CD4-positive, alpha-beta memory T cell (primary cell): ENCODE results near the gene CLDN4. TPM values are rescaled to one million over a fixed set of nuclear protein-coding genes. Genes with fewer than 3 reads are reported as not detected.

Source experiments
- CTCF ChIA-PET: fragments of 350-600 bp; sonication (Branson Sonifier 250); formaldehyde crosslinking; loops from one replicate; lab custom pipeline; 2021; ENCODE audit warnings: inconsistent platforms; ENCODE audit not compliant: partially characterized antibody; lab: Charles Lee
- POLR2A ChIA-PET: fragments of 350-600 bp; sonication (Branson Sonifier 250); formaldehyde crosslinking; loops from one replicate; lab custom pipeline; 2021; ENCODE audit not compliant: partially characterized antibody; lab: Charles Lee
- DNase-seq, 5 donors: peaks; one replicate each; pipeline versions ENCODE4 v3.0.0 to v3.0.0-alpha.2; 2020 to 2022; ENCODE audit warnings: mixed read lengths in 1 of 5
- H3K27ac ChIP-seq: one replicate; pipeline ENCODE4 v1.7.0; 2013; ENCODE audit warnings: low read depth, low read length
- H3K27me3 ChIP-seq: 2 replicates; pipeline ENCODE4 v1.7.0; 2013; ENCODE audit warnings: mild to moderate bottlenecking, low read length, moderate library complexity; ENCODE audit not compliant: insufficient read depth
- H3K36me3 ChIP-seq: 2 replicates; pipeline ENCODE4 v1.7.0; 2013; ENCODE audit warnings: mild to moderate bottlenecking, low read length, moderate library complexity; ENCODE audit not compliant: insufficient read depth
- H3K4me1 ChIP-seq: 2 replicates; pipeline ENCODE4 v1.7.0; 2013; ENCODE audit warnings: mild to moderate bottlenecking, low read length, moderate library complexity; ENCODE audit not compliant: insufficient read depth
- H3K4me3 ChIP-seq, 2 donors: one replicate each; pipeline ENCODE4 v1.7.0; 2013; ENCODE audit warnings: low read length in 2 of 2, mild to moderate bottlenecking in 1 of 2
- H3K9me3 ChIP-seq, 2 donors: one replicate each; pipeline ENCODE4 v1.7.0; 2013; ENCODE audit warnings: low read length in 2 of 2, control low read depth in 1 of 2; ENCODE audit not compliant: control insufficient read depth in 1 of 2
- H3K27ac Mint-ChIP-seq, 7 donors: one replicate each; pipeline ENCODE4 v1.8.0; 2020 to 2021; ENCODE audit warnings: mixed read lengths in 7 of 7, mild to moderate bottlenecking in 6 of 7, inconsistent platforms in 3 of 7, moderate library complexity in 3 of 7
- H3K27me3 Mint-ChIP-seq, 2 donors: one replicate each; pipeline ENCODE4 v1.8.0; 2020 to 2021; ENCODE audit warnings: mixed read lengths in 2 of 2
- H3K36me3 Mint-ChIP-seq, 2 donors: one replicate each; pipeline ENCODE4 v1.8.0; 2020 to 2021; ENCODE audit warnings: mixed read lengths in 2 of 2, inconsistent platforms in 1 of 2, mild to moderate bottlenecking in 1 of 2
- H3K4me1 Mint-ChIP-seq, 4 donors: one replicate each; pipeline ENCODE4 v1.8.0; 2020 to 2021; ENCODE audit warnings: mixed read lengths in 4 of 4, mild to moderate bottlenecking in 1 of 4
- H3K4me3 Mint-ChIP-seq, 8 donors: one replicate each; pipeline ENCODE4 v1.8.0; 2020 to 2021; ENCODE audit warnings: mixed read lengths in 8 of 8, mild to moderate bottlenecking in 7 of 8, moderate library complexity in 6 of 8, inconsistent platforms in 3 of 8
- H3K9me3 Mint-ChIP-seq, 8 donors: one replicate each; pipeline ENCODE4 v1.8.0; 2020 to 2021; ENCODE audit warnings: mixed read lengths in 8 of 8, mild to moderate bottlenecking in 5 of 8, inconsistent platforms in 3 of 8, moderate library complexity in 1 of 8
- intact Hi-C: fragments of 100-400 bp; cut with micrococcal nuclease; formaldehyde crosslinking; loops from one replicate; pipeline ENCODE4 v1.15.1; 2023
- polyA plus RNA-seq, 2 donors: library from polyadenylated mRNA; unstranded; fragments of 300-500 nt; fragmentation: Illumina TruSeq; gene quantifications; one replicate each; pipeline ENCODE4 v1.2.3, GENCODE V29; 2021
- total RNA-seq, 2 experiments: library from RNA; stranded (reverse); gene quantifications; one replicate each; pipeline ENCODE4 v1.2.3, GENCODE V29; 2021

The CLDN4 gene
- total and polyA plus RNA-seq, 4 experiments from 2014 or later: 0.05 TPM; not detected in 3

GRCh38 chr7:73881352-73882046 is 50.7 kb downstream of the CLDN4 start:
- Mint-ChIP-seq H3K36me3 (no peaks in the 10 kb centered on the region), H3K4me3 (no peak overlapping the region), H3K27ac (no peak overlapping the region), H3K9me3 (no peaks in the 10 kb centered on the region), H3K4me1 (no peaks in the 10 kb centered on the region), H3K27me3 (peaks cover 6 to 16% of the 10 kb centered on the region in 2 donors)
- H3K27ac ChIP-seq: no peak overlapping the region
- CTCF ChIA-PET: interaction anchor here (1.3 kb wide), 1 partner anchor 145 kb away, joined by 3 read pairs; no protein-coding TSS in a partner anchor
- no peaks in the 10 kb centered on the region for H3K9me3 ChIP-seq
- intact Hi-C loops: no loop called here
- no peaks in the 10 kb centered on the region for H3K27me3 ChIP-seq
- POLR2A ChIA-PET: no interaction called here
- no peak for DNase-seq
- H3K4me3 ChIP-seq: no peak overlapping the region
- H3K4me1 ChIP-seq: no peaks in the 10 kb centered on the region
- H3K36me3 ChIP-seq: no peaks in the 10 kb centered on the region

GRCh38 chr7:73882047-73882402 is 51.2 kb downstream of the CLDN4 start:
- Histone ChIP-seq H3K9me3 (no peaks in the 10 kb centered on the region), H3K4me1 (no peaks in the 10 kb centered on the region), H3K27ac (no peak overlapping the region), H3K36me3 (no peaks in the 10 kb centered on the region), H3K27me3 (no peaks in the 10 kb centered on the region), H3K4me3 (no peak overlapping the region)
- no peak for DNase-seq
- no peak overlapping the region for H3K4me3 Mint-ChIP-seq
- intact Hi-C loops: no loop called here
- H3K36me3 Mint-ChIP-seq: no peaks in the 10 kb centered on the region
- ChIA-PET CTCF (interaction anchor here (1.3 kb wide), 1 partner anchor 145 kb away, joined by 3 read pairs; no protein-coding TSS in a partner anchor), POLR2A (no interaction called here)
- no peaks in the 10 kb centered on the region for H3K9me3 Mint-ChIP-seq
- peaks cover 5 to 17% of the 10 kb centered on the region in 2 donors for H3K27me3 Mint-ChIP-seq
- H3K4me1 Mint-ChIP-seq: no peaks in the 10 kb centered on the region
- no peak overlapping the region for H3K27ac Mint-ChIP-seq

Other genes with a start within 250 kb of the CLDN4 start
- gene MLXIPL, start 206.5 kb upstream of the CLDN4 start, total RNA-seq: not detected
- gene MLXIPL, start 206.5 kb upstream of the CLDN4 start, polyA plus RNA-seq: not detected
- not detected for gene VPS37D, start 163.2 kb upstream of the CLDN4 start, total RNA-seq
- not detected for gene VPS37D, start 163.2 kb upstream of the CLDN4 start, polyA plus RNA-seq
- gene DNAJC30, start 147.5 kb upstream of the CLDN4 start, total RNA-seq: 10 to 100 TPM; 16.3 to 16.5 TPM
- 1 to 10 TPM; 8.3 to 9.4 TPM for gene DNAJC30, start 147.5 kb upstream of the CLDN4 start, polyA plus RNA-seq
- gene BUD23, start 147.4 kb upstream of the CLDN4 start, total RNA-seq: 10 to 100 TPM; 54.3 to 60.6 TPM
- gene BUD23, start 147.4 kb upstream of the CLDN4 start, polyA plus RNA-seq: 100 to 1,000 TPM; 114 to 187 TPM
- 1 to 10 TPM; 7.5 to 8.3 TPM for gene STX1A, start 111.3 kb upstream of the CLDN4 start, total RNA-seq
- 1 to 10 TPM; 1.2 to 3.3 TPM for gene STX1A, start 111.3 kb upstream of the CLDN4 start, polyA plus RNA-seq
- 10 to 100 TPM; 22.3 to 23.9 TPM for gene ABHD11, start 92.2 kb upstream of the CLDN4 start, total RNA-seq
- gene ABHD11, start 92.2 kb upstream of the CLDN4 start, polyA plus RNA-seq: 10 to 100 TPM in 1 of 2 donors, 1 to 10 TPM in 1; 7.4 to 13.1 TPM
- not detected for gene CLDN3, start 60.7 kb upstream of the CLDN4 start, total RNA-seq
- gene CLDN3, start 60.7 kb upstream of the CLDN4 start, polyA plus RNA-seq: not detected
- gene METTL27, start 11.5 kb downstream of the CLDN4 start, total RNA-seq: 1 to 10 TPM; 6.1 to 7.6 TPM
- gene METTL27, start 11.5 kb downstream of the CLDN4 start, polyA plus RNA-seq: under 1 TPM in 1 of 2 donors, not detected in 1; 0.49 TPM
- gene TMEM270, start 30.2 kb downstream of the CLDN4 start, total RNA-seq: not detected
- gene TMEM270, start 30.2 kb downstream of the CLDN4 start, polyA plus RNA-seq: not detected
- gene ELN, start 197.2 kb downstream of the CLDN4 start, total RNA-seq: not detected
- not detected for gene ELN, start 197.2 kb downstream of the CLDN4 start, polyA plus RNA-seq